Right renal pelvis (tissue), 4 donors: Measurements from ENCODE around the gene PTPRG. TPM values are rescaled to one million over a fixed set of nuclear protein-coding genes. Genes with fewer than 3 reads are reported as not detected.
A peak's percentile ranks its signal among the peaks of the same experiment; 100 is the strongest.

Source experiments
- DNase-seq, 4 donors: peaks; one replicate each; pipeline ENCODE4 v3.0.0-alpha.2; 2013; ENCODE audit warnings: low read depth in 4 of 4, low spot score in 3 of 4, missing footprints in 1 of 4
- polyA plus RNA-seq, 4 donors: library from polyadenylated mRNA; unstranded; fragments of 120-200 nt; gene quantifications; one replicate each; pipeline ENCODE4 v1.2.1, GENCODE V29; 2013; ENCODE audit not compliant: insufficient read length in 4 of 4

PTPRG gene
- polyA plus RNA-seq, 4 donors, result 76.3 to 93.4 (median 85.3) TPM

GRCh38 chr3:61780455-61781228 is 219.3 kb downstream of the PTPRG start:
- no peak for DNase-seq

- no peak for DNase-seq
Observed at GRCh38 chr3:61783993-61784718, 222.8 kb downstream of the PTPRG start.

GRCh38 chr3:61788623-61789507 is 227.5 kb downstream of the PTPRG start:
- no peak for DNase-seq

GRCh38 chr3:61789861-61790260 is 228.5 kb downstream of the PTPRG start:
- DNase-seq, result peak in 1 of 4 donors; percentile 27

GRCh38 chr3:61790411-61790810 is 229.0 kb downstream of the PTPRG start:
- DNase-seq, result no peak

- DNase-seq, result no peak
Observed at GRCh38 chr3:61793056-61793455, 231.7 kb downstream of the PTPRG start.

GRCh38 chr3:61793521-61793920 is 232.2 kb downstream of the PTPRG start:
- no peak for DNase-seq

GRCh38 chr3:61794341-61794740 is 233.0 kb downstream of the PTPRG start:
- DNase-seq, result no peak

GRCh38 chr3:61794961-61795360 is 233.6 kb downstream of the PTPRG start:
- DNase-seq, result no peak

GRCh38 chr3:61796088-61796680 is 234.8 kb downstream of the PTPRG start:
- DNase-seq, result no peak

- DNase-seq, result no peak
Observed at GRCh38 chr3:61796911-61797310, 235.5 kb downstream of the PTPRG start.

GRCh38 chr3:61802772-61803171 is 241.4 kb downstream of the PTPRG start:
- no peak for DNase-seq

GRCh38 chr3:61803983-61804382 is 242.6 kb downstream of the PTPRG start:
- DNase-seq, result no peak

- no peak for DNase-seq
Observed at GRCh38 chr3:61804782-61805181, 243.4 kb downstream of the PTPRG start.

GRCh38 chr3:61805510-61806080 is 244.2 kb downstream of the PTPRG start:
- DNase-seq, result no peak

GRCh38 chr3:61806810-61807209 is 245.4 kb downstream of the PTPRG start:
- DNase-seq, result no peak

GRCh38 chr3:61807865-61808276 is 246.5 kb downstream of the PTPRG start:
- DNase-seq, result no peak

GRCh38 chr3:61808526-61808925 is 247.2 kb downstream of the PTPRG start:
- DNase-seq, result no peak

GRCh38 chr3:61808999-61809398 is 247.6 kb downstream of the PTPRG start:
- no peak for DNase-seq

GRCh38 chr3:61809879-61810278 is 248.5 kb downstream of the PTPRG start:
- no peak for DNase-seq
